SU-DHL-6 (cell line): ENCODE measurements around the gene RBFOX1.

ENCODE experiments used
- H2AFZ ChIP-seq: fragments of 200-600 bp; sonication (generic); 2 replicates; pipeline ENCODE4 v1.6.1; 2014; ENCODE audit warnings: low read depth, mild to moderate bottlenecking, moderate library complexity, mixed read lengths, antibody characterized with exemption, low read length; ENCODE audit not compliant: severe bottlenecking
- H3F3A ChIP-seq: fragments of 200-600 bp; shearing (Covaris generic); 2 replicates; pipeline ENCODE4 v1.6.0; 2016; ENCODE audit warnings: antibody characterized with exemption, mild to moderate bottlenecking; ENCODE audit not compliant: insufficient read depth
- H3K27ac ChIP-seq: fragments of 200-600 bp; sonication (generic); 2 replicates; pipeline ENCODE4 v1.5.1; 2016; ENCODE audit warnings: low read depth, mild to moderate bottlenecking, low read length, moderate library complexity, mixed read lengths
- H3K27me3 ChIP-seq: fragments of 200-600 bp; sonication (generic), shearing (Covaris generic); 2 replicates; pipeline ENCODE4 v1.6.0; 2014; ENCODE audit warnings: mild to moderate bottlenecking, low read length
- H3K36me3 ChIP-seq: fragments of 200-600 bp; sonication (generic); 2 replicates; pipeline ENCODE4 v1.6.1; 2014; ENCODE audit warnings: mild to moderate bottlenecking, low read length, mixed read lengths
- H3K4me2 ChIP-seq: fragments of 300-600, 200-600 bp; shearing (Covaris generic), sonication (generic); 2 replicates; pipeline ENCODE4 v1.6.0; 2014; ENCODE audit warnings: low read length, low read depth, mild to moderate bottlenecking; ENCODE audit not compliant: poor library complexity, severe bottlenecking
- H3K4me3 ChIP-seq: fragments of 200-600 bp; sonication (generic); 2 replicates; pipeline ENCODE4 v1.5.1; 2014; ENCODE audit warnings: antibody characterized with exemption, low read length, mild to moderate bottlenecking, mixed read lengths; ENCODE audit not compliant: insufficient read depth, poor library complexity, severe bottlenecking
- H3K79me2 ChIP-seq: fragments of 200-600 bp; sonication (generic); 2 replicates; pipeline ENCODE4 v1.6.1; 2014; ENCODE audit warnings: mild to moderate bottlenecking, low read length, moderate library complexity; ENCODE audit not compliant: insufficient read depth
- H3K9ac ChIP-seq: fragments of 200-600 bp; sonication (generic); 2 replicates; pipeline ENCODE4 v1.7.0; 2014; ENCODE audit warnings: mild to moderate bottlenecking, low read length
- H3K9me2 ChIP-seq: fragments of 200-600 bp; sonication (generic); replicated peaks from 2 replicates; pipeline ENCODE4 v1.6.1; 2014; ENCODE audit warnings: low read length; ENCODE audit not compliant: insufficient read depth
- H3K9me3 ChIP-seq: fragments of 200-600 bp; sonication (generic); 2 replicates; pipeline ENCODE4 v1.6.1; 2014; ENCODE audit warnings: low read length, mixed read lengths; ENCODE audit not compliant: insufficient read depth
- H4K20me1 ChIP-seq: fragments of 200-600 bp; sonication (generic); 2 replicates; pipeline ENCODE4 v1.6.1; 2014; ENCODE audit warnings: low read depth, mild to moderate bottlenecking, antibody characterized with exemption, low read length, moderate library complexity, mixed read lengths
- CTCF ChIP-seq: fragments of 200-600 bp; sonication (generic); IDR thresholded peaks from one replicate; pipeline ENCODE4 v1.5.1; 2017; ENCODE audit warnings: antibody characterized with exemption, mild to moderate bottlenecking, low read length, moderate library complexity; ENCODE audit not compliant: insufficient read depth, poor library complexity, severe bottlenecking
- EZH2phosphoT487 ChIP-seq: fragments of 200-600 bp; sonication (generic), shearing (Covaris generic); conservative IDR thresholded peaks from 2 replicates; pipeline ENCODE4 v1.6.1; 2018; ENCODE audit warnings: mild to moderate bottlenecking, antibody characterized with exemption, low read length, moderate library complexity, mixed read lengths

The RBFOX1 gene

GRCh38 chr16:7338826-7339225 lies 6.2 kb downstream of the RBFOX1 start:
- H3K4me3 ChIP-seq = no peak overlapping the region
- no peaks in the 10 kb centered on the region for H3K9me3 ChIP-seq
- no peaks in the 10 kb centered on the region for H3F3A ChIP-seq
- TF ChIP-seq EZH2phosphoT487 (no peak), CTCF (no peak)
- H2AFZ ChIP-seq = no peak overlapping the region
- H3K4me2 ChIP-seq = no peak overlapping the region
- no peaks in the 10 kb centered on the region for H3K36me3 ChIP-seq
- no peak overlapping the region for H3K27ac ChIP-seq
- H3K9ac ChIP-seq = no peak overlapping the region
- H4K20me1 ChIP-seq = no peaks in the 10 kb centered on the region
- no peaks in the 10 kb centered on the region for H3K27me3 ChIP-seq
- H3K9me2 ChIP-seq = no peaks in the 10 kb centered on the region
- H3K79me2 ChIP-seq = no peaks in the 10 kb centered on the region

GRCh38 chr16:7339700-7340099 lies 7.1 kb downstream of the RBFOX1 start:
- no peaks in the 10 kb centered on the region for H3K36me3 ChIP-seq
- no peak overlapping the region for H3K27ac ChIP-seq
- no peaks in the 10 kb centered on the region for H3K9me2 ChIP-seq
- no peak overlapping the region for H3K4me3 ChIP-seq
- no peaks in the 10 kb centered on the region for H3K27me3 ChIP-seq
- H3K79me2 ChIP-seq = no peaks in the 10 kb centered on the region
- no peak overlapping the region for H2AFZ ChIP-seq
- no peaks in the 10 kb centered on the region for H3K9me3 ChIP-seq
- no peaks in the 10 kb centered on the region for H3F3A ChIP-seq
- H3K9ac ChIP-seq = no peak overlapping the region
- H3K4me2 ChIP-seq = no peak overlapping the region
- no peaks in the 10 kb centered on the region for H4K20me1 ChIP-seq
- TF ChIP-seq EZH2phosphoT487 (no peak), CTCF (no peak)

- Histone ChIP-seq H3K27me3 (no peaks in the 10 kb centered on the region), H3K79me2 (no peaks in the 10 kb centered on the region), H3K9me2 (no peaks in the 10 kb centered on the region), H3K4me3 (no peak overlapping the region), H3F3A (no peaks in the 10 kb centered on the region), H4K20me1 (no peaks in the 10 kb centered on the region), H3K4me2 (no peak overlapping the region), H3K27ac (no peak overlapping the region), H3K36me3 (no peaks in the 10 kb centered on the region), H3K9ac (no peak overlapping the region), H2AFZ (no peak overlapping the region), H3K9me3 (no peaks in the 10 kb centered on the region)
- TF ChIP-seq EZH2phosphoT487 (no peak), CTCF (no peak)
Measured at GRCh38 chr16:7340938-7341337, 8.3 kb downstream of the RBFOX1 start.
